MM.1S (cell line): ENCODE measurements around the gene RHOT2.

Experiments
- CTCF ChIP-seq: fragments of 300-600 bp; sonication (generic); IDR thresholded peaks from 2 replicates; pipeline ENCODE4 v1.5.1; 2016; ENCODE audit warnings: antibody characterized with exemption, low read length, mixed read lengths
- EZH2 ChIP-seq: fragments of 300-600 bp; sonication (generic); optimal IDR thresholded peaks from 2 replicates; pipeline ENCODE3; 2017; ENCODE audit warnings: low read depth, mild to moderate bottlenecking, antibody characterized with exemption, low read length, mixed read lengths

GRCh38 chr16:703406-703805, 35.5 kb downstream of the RHOT2 start:
- no peak for TF ChIP-seq CTCF
- no peak for TF ChIP-seq EZH2
